GM18505 (cell line): ENCODE measurements around the gene PRKAG1.
A peak's percentile ranks its signal among the peaks of the same experiment; 100 is the strongest.
"Not testable (repeated sequence)": the region's sequence is repeated elsewhere in the genome, so short reads cannot be mapped to it uniquely, and the experiment has no call there.

ENCODE experiments used
- ATAC-seq: cut with Tn5 transposase; IDR thresholded peaks from one replicate; pipeline ENCODE4 v1.9.1; 2021; ENCODE audit not compliant: unreplicated experiment
- POLR2A ChIP-seq: IDR thresholded peaks from 4 replicates; pipeline ENCODE4 v1.6.1; 2011; ENCODE audit warnings: borderline replicate concordance; ENCODE audit not compliant: insufficient read depth, insufficient read length; ENCODE audit errors: extremely low read depth

The PRKAG1 gene

GRCh38 chr12:49018261-49019119 is at the start of gene PRKAG1:
PRKAG1 (minus strand) TSS chr12:49018776; CDS start chr12:49018740, 36 bp downstream.
- peak; percentile 91 for TF ChIP-seq POLR2A
- ATAC-seq: peak; percentile 86

- no peak for ATAC-seq
- TF ChIP-seq POLR2A: no peak
Measured at GRCh38 chr12:49066120-49066519, 47.5 kb upstream of the PRKAG1 start.

- no peak for ATAC-seq
- TF ChIP-seq POLR2A: no peak
Measured at GRCh38 chr12:49064767-49065152, 46.2 kb upstream of the PRKAG1 start.

DNA sequence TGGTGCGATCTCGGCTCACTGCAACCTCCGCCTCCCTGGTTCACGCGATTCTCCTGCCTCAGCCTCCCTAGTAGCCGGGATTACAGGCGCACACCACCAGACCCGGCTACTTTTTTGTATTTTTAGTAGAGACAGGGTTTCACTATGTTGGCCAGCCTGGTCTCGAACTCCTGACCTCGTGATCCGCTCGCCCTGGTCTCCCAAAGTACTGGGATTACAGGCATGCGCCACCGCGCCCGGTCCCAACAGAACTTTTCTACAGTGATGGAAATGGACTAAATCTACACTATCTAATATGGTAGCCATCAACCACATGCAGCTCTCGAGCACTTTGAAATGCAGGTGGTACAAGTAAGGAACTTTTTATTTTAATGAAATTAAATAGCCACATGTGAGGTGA is 43.3 kb upstream of the PRKAG1 start:
- ATAC-seq: not testable (repeated sequence)

DNA sequence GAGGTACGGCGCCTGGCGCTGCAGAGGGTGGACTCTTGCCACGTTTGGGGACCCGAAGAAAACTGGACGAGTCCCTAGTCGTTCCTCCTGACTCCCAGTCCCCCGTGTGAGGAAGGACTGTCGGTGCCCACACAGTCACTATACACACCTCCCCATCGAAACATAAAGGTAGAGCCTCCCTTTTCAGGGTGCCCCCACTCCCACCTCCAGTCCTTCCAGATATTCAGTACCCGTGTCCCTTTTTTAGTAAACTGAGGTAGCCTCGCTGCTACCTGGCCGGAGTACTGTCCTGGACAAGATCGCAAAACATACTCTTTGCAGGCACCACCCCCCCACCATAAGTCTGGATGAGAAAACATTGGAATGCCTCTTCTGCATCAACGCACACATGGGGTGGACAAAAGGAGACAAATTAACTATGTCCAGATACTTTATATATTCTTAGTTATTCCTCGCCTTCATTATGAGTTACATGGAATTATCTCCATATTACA is 42.6 kb upstream of the PRKAG1 start:
- no peak for ATAC-seq
- TF ChIP-seq POLR2A: no peak

- peak; percentile 48 for ATAC-seq
Measured at GRCh38 chr12:49060237-49061156, 41.9 kb upstream of the PRKAG1 start, which contains the start of gene KMT2D. KMT2D (minus strand) TSS chr12:49060794; CDS start chr12:49055324, 5,470 bp downstream.

GRCh38 chr12:49059299-49060171 is 41.0 kb upstream of the PRKAG1 start:
- no peak for TF ChIP-seq POLR2A
- ATAC-seq: peak; percentile 13

More at GRCh38 chr12:49060237-49061156, 41.9 kb upstream of the PRKAG1 start, which contains the start of gene KMT2D:
- TF ChIP-seq POLR2A: peak; percentile 61

DNA sequence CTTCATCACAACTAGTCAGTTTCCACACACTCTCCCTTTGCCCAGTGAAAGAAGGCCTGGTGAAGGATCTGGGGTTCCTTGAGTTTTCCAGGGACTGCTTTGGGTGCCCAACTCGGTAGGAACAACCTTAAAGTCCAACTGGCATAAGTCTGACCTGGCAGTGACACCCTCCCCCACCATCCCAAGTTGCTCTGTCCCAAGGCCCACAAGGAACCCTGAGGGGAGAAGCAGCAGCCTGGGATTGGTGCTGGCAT is 40.4 kb upstream of the PRKAG1 start:
- no peak for TF ChIP-seq POLR2A
- no peak for ATAC-seq

GRCh38 chr12:49058366-49059044 is 39.9 kb upstream of the PRKAG1 start:
- no peak for ATAC-seq
- no peak for TF ChIP-seq POLR2A

- no peak for ATAC-seq
- TF ChIP-seq POLR2A: no peak
Measured at GRCh38 chr12:49057888-49058287, 39.3 kb upstream of the PRKAG1 start.

- ATAC-seq: no peak
Measured at GRCh38 chr12:49055978-49056754, 37.6 kb upstream of the PRKAG1 start.

More at GRCh38 chr12:49055978-49056754, 37.6 kb upstream of the PRKAG1 start:
- no peak for TF ChIP-seq POLR2A
